Measurements from ENCODE around the gene CENPX. TPM values are rescaled to one million over a fixed set of nuclear protein-coding genes. Genes with fewer than 3 reads are reported as not detected.
"Not testable (repeated sequence)": the region's sequence is repeated elsewhere in the genome, so short reads cannot be mapped to it uniquely, and the experiment has no call there.

CENPX gene
- total RNA-seq, 1 experiment from 2014 or later, result 97.0 TPM

- DNase-seq (ENCODE audit: low read depth), result no peak
Measured at GRCh38 chr17:82039695-82040299, 17.1 kb upstream of the CENPX start.

- not testable (repeated sequence) for DNase-seq (ENCODE audit: low read depth)
Measured at GRCh38 chr17:82038796-82039409, 16.2 kb upstream of the CENPX start.

GRCh38 chr17:82037889-82038195 lies 15.2 kb upstream of the CENPX start:
- no peak for DNase-seq (ENCODE audit: low read depth)

GRCh38 chr17:82037092-82037888 lies 14.6 kb upstream of the CENPX start, which contains the start of gene DCXR:
Gene DCXR (minus strand): TSS chr17:82037697. CDS start chr17:82037682, 15 bp downstream.
- peak; percentile 96 for DNase-seq (ENCODE audit: low read depth)

GRCh38 chr17:82036634-82037091 lies 14.0 kb upstream of the CENPX start:
- no peak for DNase-seq (ENCODE audit: low read depth)

GRCh38 chr17:82035956-82036633 lies 13.4 kb upstream of the CENPX start:
- no peak for DNase-seq (ENCODE audit: low read depth)

- DNase-seq (ENCODE audit: low read depth), result no peak
Measured at GRCh38 chr17:82035488-82035887, 12.8 kb upstream of the CENPX start.

- no peak for DNase-seq (ENCODE audit: low read depth)
Measured at GRCh38 chr17:82034371-82035011, 11.8 kb upstream of the CENPX start.

GRCh38 chr17:82033359-82034085 lies 10.8 kb upstream of the CENPX start:
- no peak for DNase-seq (ENCODE audit: low read depth)

GRCh38 chr17:82031885-82032627 lies 9.4 kb upstream of the CENPX start:
- no peak for DNase-seq (ENCODE audit: low read depth)

GRCh38 chr17:82031303-82031884 lies 8.7 kb upstream of the CENPX start, which contains the start of gene RAC3:
Gene RAC3 (plus strand): TSS chr17:82031678. CDS start chr17:82031762, 84 bp downstream.
- no peak for DNase-seq (ENCODE audit: low read depth)

- DNase-seq (ENCODE audit: low read depth), result peak; percentile 71
Measured at GRCh38 chr17:82030470-82031302, 8.0 kb upstream of the CENPX start.

- no peak for DNase-seq (ENCODE audit: low read depth)
Measured at GRCh38 chr17:82029990-82030469, 7.4 kb upstream of the CENPX start.

- no peak for DNase-seq (ENCODE audit: low read depth)
Measured at GRCh38 chr17:82029391-82029790, 6.7 kb upstream of the CENPX start.

GRCh38 chr17:82028966-82029365 lies 6.3 kb upstream of the CENPX start:
- no peak for DNase-seq (ENCODE audit: low read depth)

GRCh38 chr17:82028246-82028645 lies 5.6 kb upstream of the CENPX start:
- DNase-seq (ENCODE audit: low read depth), result no peak

- DNase-seq (ENCODE audit: low read depth), result no peak
Measured at GRCh38 chr17:82025401-82026107, 2.9 kb upstream of the CENPX start.

GRCh38 chr17:82024859-82025258 lies 2.2 kb upstream of the CENPX start:
- no peak for DNase-seq (ENCODE audit: low read depth)
